Subcutaneous adipose tissue (tissue), 4 donors: Measurements from ENCODE around the gene ELP5. TPM values are rescaled to one million over a fixed set of nuclear protein-coding genes. Genes with fewer than 3 reads are reported as not detected.

Experiments
- total RNA-seq, 4 donors: library from RNA; depleted of rRNA; stranded (reverse); fragments of >200 nt; gene quantifications; one replicate each; pipeline ENCODE4 v1.1.0, GENCODE V29; 2016
- TF ChIP-seq, protein P1 (sequence below): fragments of 450-650 bp; IDR thresholded peaks from one replicate; pipeline ENCODE4 v1.5.1; 2016; ENCODE audit warnings: low read depth, mild to moderate bottlenecking, control low read depth, antibody characterized with exemption, moderate library complexity

Gene ELP5
- total RNA-seq, 4 donors from 2014 or later = 20.7 to 43.4 (median 25.3) TPM

DNA sequence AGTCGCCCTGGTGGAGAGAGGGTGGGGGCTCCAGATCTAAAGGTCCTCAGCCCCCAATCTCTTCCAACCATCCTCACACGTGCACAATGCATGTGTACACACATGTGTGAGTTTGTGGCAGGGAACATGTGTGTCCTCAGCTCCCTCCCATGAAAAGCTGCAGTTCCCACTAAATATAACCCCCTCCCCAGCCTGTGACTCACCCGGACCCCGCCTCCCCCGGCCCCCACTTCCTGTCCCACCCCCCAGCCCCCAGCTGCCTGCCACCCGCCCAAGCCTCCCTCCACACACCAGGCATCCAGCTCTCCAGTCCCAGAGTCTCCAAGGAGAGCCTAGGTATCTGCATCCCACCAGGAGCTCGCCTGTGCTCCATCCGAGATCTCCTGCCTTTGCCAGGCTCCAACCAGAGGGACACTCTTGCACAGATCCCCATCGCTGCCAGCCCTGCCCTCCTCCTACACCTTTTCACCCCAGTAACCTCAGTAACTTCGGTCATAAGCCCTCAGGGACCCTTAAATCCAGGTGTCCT, 36.3 kb upstream of the ELP5 start:
- TF ChIP-seq, protein P1, sequence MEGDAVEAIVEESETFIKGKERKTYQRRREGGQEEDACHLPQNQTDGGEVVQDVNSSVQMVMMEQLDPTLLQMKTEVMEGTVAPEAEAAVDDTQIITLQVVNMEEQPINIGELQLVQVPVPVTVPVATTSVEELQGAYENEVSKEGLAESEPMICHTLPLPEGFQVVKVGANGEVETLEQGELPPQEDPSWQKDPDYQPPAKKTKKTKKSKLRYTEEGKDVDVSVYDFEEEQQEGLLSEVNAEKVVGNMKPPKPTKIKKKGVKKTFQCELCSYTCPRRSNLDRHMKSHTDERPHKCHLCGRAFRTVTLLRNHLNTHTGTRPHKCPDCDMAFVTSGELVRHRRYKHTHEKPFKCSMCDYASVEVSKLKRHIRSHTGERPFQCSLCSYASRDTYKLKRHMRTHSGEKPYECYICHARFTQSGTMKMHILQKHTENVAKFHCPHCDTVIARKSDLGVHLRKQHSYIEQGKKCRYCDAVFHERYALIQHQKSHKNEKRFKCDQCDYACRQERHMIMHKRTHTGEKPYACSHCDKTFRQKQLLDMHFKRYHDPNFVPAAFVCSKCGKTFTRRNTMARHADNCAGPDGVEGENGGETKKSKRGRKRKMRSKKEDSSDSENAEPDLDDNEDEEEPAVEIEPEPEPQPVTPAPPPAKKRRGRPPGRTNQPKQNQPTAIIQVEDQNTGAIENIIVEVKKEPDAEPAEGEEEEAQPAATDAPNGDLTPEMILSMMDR = no peak

DNA sequence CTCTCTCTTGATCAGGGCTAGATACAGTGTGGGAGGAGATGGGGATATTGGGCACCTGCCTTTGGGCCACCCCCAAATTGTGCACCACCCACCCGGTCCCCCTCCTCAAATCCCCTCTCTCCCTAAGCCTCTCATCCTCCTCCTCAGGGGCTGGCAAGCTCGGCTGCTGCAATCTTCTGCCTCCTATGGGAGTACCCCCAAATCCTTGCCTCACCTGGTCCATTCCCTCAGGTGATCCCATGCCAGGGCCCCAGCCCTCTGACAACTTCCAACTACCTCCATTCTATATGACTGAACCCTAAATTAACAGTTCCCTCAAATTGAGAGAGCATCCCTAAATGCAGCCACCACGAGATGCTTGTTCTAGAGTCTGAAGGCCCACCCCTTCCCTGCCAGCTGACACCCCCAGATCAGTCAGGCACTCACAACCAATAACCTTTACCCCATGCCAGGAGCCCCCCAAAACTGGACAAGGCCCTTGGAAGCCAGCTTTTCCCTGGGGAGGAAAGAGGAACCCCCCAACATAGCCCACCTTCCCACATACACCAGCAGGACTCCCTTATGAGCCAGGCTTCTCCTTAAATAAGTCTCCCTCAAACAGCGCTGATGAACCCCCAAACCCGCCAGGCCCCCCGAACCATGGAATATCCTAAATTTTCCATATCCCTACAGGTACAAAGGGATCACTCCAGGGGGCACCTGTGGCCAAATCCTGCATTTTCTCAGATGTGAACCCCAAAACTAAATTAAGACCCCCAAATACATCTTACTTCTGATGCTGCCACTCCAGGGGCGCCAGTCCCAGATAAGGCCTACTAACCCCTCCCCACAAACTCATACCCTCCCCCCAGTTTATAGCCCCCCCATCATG, 35.5 kb upstream of the ELP5 start:
- TF ChIP-seq, protein P1 = no peak

DNA sequence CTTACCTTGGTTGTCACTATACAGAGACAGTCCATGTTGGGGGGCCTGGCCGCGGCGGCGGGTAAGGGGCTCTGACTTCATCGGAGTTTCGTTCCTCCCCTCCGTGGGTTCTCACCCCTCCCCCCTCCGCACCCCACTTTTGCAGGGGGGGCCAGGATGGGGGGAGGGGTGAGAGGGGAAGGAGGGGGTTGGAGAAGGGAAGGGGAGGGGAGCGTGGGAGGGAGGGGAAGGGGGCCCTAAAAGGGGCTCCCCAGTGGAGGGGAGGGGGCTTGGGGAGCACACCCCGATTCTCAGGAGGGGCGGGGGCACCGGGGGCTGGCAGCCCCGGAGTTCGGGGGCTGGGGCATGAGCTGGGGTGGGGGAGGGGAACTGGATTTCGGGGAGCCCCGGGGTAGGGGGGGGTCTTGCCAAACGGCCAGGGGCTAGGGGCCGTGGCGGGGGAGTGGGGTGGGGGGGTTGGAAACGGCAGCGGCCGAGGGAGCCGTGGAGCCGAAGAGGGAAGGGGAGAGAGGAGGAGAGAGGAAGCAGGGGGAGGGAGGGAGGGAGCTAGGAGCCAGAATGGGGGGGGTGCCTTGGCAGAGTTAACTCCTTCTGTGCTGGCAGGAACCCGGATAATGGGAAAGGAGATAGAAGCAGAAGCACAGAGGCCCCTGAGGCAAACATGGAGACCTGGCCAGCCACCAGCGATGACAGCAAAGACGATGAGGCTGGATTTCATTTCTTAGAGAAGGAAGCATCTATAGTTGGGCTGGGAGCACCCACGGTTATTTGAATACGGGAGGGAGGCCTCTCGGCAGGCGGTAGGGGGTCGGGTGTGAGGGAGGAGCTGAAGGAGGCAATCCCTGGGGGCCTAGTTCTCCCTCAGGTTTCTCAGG, 34.7 kb upstream of the ELP5 start:
- TF ChIP-seq, protein P1 = no peak

DNA sequence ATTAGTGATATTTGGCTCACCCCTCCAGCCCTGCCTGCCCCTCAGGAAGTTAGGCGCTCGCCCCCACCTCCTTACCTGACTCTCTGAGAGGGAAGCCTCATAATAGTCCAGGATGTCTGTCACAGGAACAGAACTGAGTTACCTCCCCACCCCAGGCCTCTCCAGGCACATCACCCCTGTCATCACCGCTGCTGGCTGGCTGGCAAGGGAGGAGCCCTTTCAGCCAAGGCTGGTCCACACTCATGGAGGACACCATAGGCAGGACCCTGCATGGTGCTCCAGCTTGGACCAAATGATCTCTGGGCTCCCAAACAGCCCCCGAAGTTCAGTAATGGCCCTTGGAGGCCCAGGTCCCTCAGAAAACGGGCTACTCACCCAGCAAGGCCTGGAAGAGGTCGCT, 33.8 kb upstream of the ELP5 start:
- TF ChIP-seq, protein P1 = no peak

DNA sequence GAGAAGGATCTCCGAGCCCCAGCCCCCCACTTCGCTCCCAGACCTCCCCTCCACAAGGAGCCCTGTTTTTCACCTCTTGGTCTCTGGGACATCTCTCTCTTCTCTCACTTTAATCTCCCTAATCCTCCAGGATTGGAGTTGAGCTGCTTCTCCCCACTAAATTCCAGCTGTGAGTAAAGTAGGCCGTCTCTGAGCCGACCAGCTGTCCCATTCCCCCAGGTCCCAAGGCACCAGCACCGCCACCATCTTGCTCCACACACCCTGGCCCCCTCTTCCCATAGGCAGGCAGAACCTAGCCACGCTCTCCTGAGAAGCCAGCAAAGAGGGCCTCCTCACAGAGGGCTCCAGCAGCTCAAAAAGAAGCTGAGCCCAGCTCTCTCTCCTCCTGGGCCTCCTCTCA, 33.3 kb upstream of the ELP5 start:
- TF ChIP-seq, protein P1 = no peak

DNA sequence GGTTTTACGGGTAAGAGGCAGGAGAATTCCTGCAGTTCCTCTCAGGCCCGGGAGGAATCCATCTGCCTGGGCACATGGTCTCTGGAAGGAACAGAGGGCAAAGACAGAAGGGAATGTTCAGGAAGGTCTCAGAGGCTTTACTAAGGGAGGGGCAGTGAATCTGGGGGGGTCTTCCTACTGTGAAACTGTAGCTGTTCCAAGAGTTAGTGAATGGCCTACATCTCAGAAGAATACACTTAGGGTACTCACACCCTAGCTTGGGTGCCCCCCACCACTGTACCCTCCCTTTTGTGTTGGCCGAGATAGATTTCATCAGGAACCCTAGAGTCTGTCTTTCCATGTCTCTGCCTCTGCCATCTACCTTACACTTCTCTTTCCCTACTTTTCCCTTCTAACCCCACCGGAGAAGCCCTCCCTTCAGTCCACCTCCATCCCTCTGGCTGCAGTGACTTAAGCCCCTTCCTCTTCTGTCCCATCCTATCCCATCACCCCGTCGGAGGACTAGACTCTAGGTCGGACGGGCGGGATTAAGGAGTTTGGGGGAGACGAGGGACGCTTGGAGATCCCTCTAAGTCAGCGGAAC, 32.7 kb upstream of the ELP5 start:
- TF ChIP-seq, protein P1 = no peak
